ENCODE data around the gene MRPS34. TPM values are rescaled to one million over a fixed set of nuclear protein-coding genes. Genes with fewer than 3 reads are reported as not detected.

MRPS34 gene
- total RNA-seq, 6 experiments from 2014 or later: 122 to 161 (median 132) TPM

GRCh38 chr16:1779234-1779701 is 6.3 kb upstream of the MRPS34 start:
- H3K36me3 Mint-ChIP-seq (ENCODE audit: low read depth): no peaks in the 10 kb centered on the region
- H3K27ac Mint-ChIP-seq: peak overlapping the region; percentile 53
- no peak for TF ChIP-seq CTCF (IDR thresholded peaks at IDR 0.05)
- no peak for DNase-seq
- no peaks in the 10 kb centered on the region for H3K9me3 Mint-ChIP-seq
- no peak overlapping the region for H3K4me3 Mint-ChIP-seq
- H3K4me1 Mint-ChIP-seq (ENCODE audit: low read depth): peaks cover 23% of the 10 kb centered on the region
- peaks cover 28% of the 10 kb centered on the region for H3K27me3 Mint-ChIP-seq (ENCODE audit: insufficient read depth)

GRCh38 chr16:1778200-1779179 is 5.6 kb upstream of the MRPS34 start:
- peak overlapping the region; percentile 53 for H3K27ac Mint-ChIP-seq
- H3K36me3 Mint-ChIP-seq (ENCODE audit: low read depth): no peaks in the 10 kb centered on the region
- peaks cover 23% of the 10 kb centered on the region for H3K4me1 Mint-ChIP-seq (ENCODE audit: low read depth)
- DNase-seq: no peak
- H3K27me3 Mint-ChIP-seq (ENCODE audit: insufficient read depth): peaks cover 31% of the 10 kb centered on the region
- no peak overlapping the region for H3K4me3 Mint-ChIP-seq
- TF ChIP-seq CTCF (IDR thresholded peaks at IDR 0.05): no peak
- H3K9me3 Mint-ChIP-seq: no peaks in the 10 kb centered on the region

DNA sequence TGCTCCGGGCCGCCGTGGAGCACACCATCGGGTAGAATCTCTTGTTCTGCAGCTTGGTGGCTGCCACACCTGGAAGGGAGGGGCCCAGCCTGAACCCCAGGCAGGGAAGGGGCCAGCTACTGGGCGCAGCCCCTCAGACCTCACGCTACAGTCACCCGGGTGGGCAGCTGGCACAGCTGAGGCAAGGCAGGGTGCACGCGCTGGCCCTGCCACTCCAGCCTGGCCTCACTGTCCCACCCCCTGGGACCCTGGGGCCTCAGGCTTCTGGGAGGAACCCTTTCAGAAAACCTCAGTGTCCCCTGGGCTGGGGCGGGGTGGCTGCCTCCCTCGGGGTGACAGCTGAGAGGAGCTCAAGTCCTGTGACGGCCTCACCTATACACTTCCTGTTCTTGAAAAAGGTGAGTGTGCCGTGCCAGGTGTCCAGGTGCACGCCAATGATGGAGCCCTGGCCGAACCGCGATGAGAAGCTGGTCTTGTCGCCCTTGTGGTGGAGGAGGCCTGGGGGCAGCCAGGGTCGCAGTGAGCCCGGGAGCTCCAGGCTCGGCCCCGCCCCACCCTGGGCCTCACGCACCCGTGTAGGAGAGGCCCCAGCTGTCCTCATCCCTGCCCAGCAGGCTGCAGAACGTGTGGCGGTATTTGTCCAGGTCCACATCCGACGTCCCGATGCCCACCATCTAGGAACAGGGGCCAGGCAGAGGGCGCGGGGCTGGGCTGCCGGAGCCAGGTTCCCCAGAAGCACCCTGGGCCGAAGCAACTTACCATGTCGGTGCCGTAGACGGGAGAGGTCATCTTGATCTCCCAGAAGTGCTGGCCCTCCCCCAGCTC is 4.7 kb upstream of the MRPS34 start:
- no peaks in the 10 kb centered on the region for H3K9me3 Mint-ChIP-seq
- H3K36me3 Mint-ChIP-seq (ENCODE audit: low read depth): no peaks in the 10 kb centered on the region
- H3K4me3 Mint-ChIP-seq: no peak overlapping the region
- H3K4me1 Mint-ChIP-seq (ENCODE audit: low read depth): peaks cover 18% of the 10 kb centered on the region
- no peak for DNase-seq
- peaks cover 30% of the 10 kb centered on the region for H3K27me3 Mint-ChIP-seq (ENCODE audit: insufficient read depth)
- no peak overlapping the region for H3K27ac Mint-ChIP-seq
- no peak for TF ChIP-seq CTCF (IDR thresholded peaks at IDR 0.05)

DNA sequence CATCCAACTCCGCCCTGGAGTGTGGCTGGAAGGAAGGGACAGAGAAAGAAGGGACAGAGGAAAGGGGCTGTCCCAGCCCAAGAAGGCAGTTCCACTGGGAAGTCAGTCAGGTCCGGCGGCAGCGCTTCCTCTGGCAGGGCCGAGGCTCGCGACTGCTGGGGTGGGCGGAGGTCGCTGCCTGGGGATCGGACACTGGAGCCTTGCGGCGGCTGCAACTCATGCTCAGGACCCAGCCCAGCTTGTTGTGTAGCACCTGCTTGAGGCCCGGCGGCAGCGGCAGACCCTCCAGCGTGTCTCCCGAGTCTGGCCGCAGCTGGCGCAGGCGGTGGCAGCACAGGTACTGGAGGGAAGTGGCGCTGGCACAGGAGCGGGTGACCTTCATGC is 4.0 kb upstream of the MRPS34 start:
- H3K9me3 Mint-ChIP-seq: no peaks in the 10 kb centered on the region
- DNase-seq: no peak
- no peak overlapping the region for H3K27ac Mint-ChIP-seq
- peaks cover 23% of the 10 kb centered on the region for H3K4me1 Mint-ChIP-seq (ENCODE audit: low read depth)
- H3K4me3 Mint-ChIP-seq: no peak overlapping the region
- TF ChIP-seq CTCF (IDR thresholded peaks at IDR 0.05): no peak
- H3K27me3 Mint-ChIP-seq (ENCODE audit: insufficient read depth): peaks cover 32% of the 10 kb centered on the region
- peaks cover 5% of the 10 kb centered on the region for H3K36me3 Mint-ChIP-seq (ENCODE audit: low read depth)

GRCh38 chr16:1776672-1776955 is 3.7 kb upstream of the MRPS34 start:
- Mint-ChIP-seq H3K27me3 (ENCODE audit: insufficient read depth) (peaks cover 33% of the 10 kb centered on the region), H3K4me3 (no peak overlapping the region), H3K36me3 (ENCODE audit: low read depth) (peaks cover 7% of the 10 kb centered on the region), H3K9me3 (no peaks in the 10 kb centered on the region), H3K4me1 (ENCODE audit: low read depth) (peaks cover 24% of the 10 kb centered on the region), H3K27ac (peak overlapping the region; percentile 33; the same call in 1 of the 2 replicates)
- TF ChIP-seq CTCF (IDR thresholded peaks at IDR 0.05): no peak
- no peak for DNase-seq
